SK-N-SH treated with all-trans-retinoic acid at 6 μM for 48 hours (cell line): Measurements from ENCODE around the gene RBP7.
"Not testable (repeated sequence)": the region's sequence is repeated elsewhere in the genome, so short reads cannot be mapped to it uniquely, and the experiment has no call there.

Experiments used
- ATAC-seq: fragments of 200-7000 bp; cut with Tn5 transposase; 3 replicates; pipeline ENCODE4 v1.9.1; 2020; ENCODE audit warnings: mild to moderate bottlenecking, moderate library complexity
- BACH2 ChIP-seq: fragments of 250-450 bp; sonication (Bioruptor Pico); IDR thresholded peaks from 2 replicates; pipeline ENCODE4 v1.9.0; 2021; ENCODE audit warnings: mild to moderate bottlenecking, borderline replicate concordance
- CSDC2 ChIP-seq: fragments of 250-450 bp; sonication (Bioruptor Pico); IDR thresholded peaks from 2 replicates; pipeline ENCODE4 v1.5.0; 2020; ENCODE audit warnings: mild to moderate bottlenecking, moderate library complexity
- ESRRG ChIP-seq: fragments of 250-450 bp; sonication (Bioruptor Pico); IDR thresholded peaks from 2 replicates; pipeline ENCODE4 v1.6.1; 2021; ENCODE audit warnings: mild to moderate bottlenecking
- GLIS3 ChIP-seq: fragments of 250-450 bp; sonication (Bioruptor Pico); IDR thresholded peaks from 2 replicates; pipeline ENCODE4 v1.5.0; 2020; ENCODE audit warnings: mild to moderate bottlenecking, moderate library complexity
- ISL1 ChIP-seq: fragments of 250-450 bp; sonication (Bioruptor Pico); IDR thresholded peaks from 2 replicates; pipeline ENCODE4 v2.1.2; 2022; ENCODE audit warnings: mild to moderate bottlenecking, moderate library complexity
- OSR1 ChIP-seq: fragments of 250-450 bp; sonication (Bioruptor Pico); IDR thresholded peaks from 2 replicates; pipeline ENCODE4 v1.8.0; 2022; ENCODE audit warnings: moderate library complexity, mild to moderate bottlenecking, inconsistent platforms
- PPARA ChIP-seq: fragments of 250-450 bp; sonication (Bioruptor Pico); IDR thresholded peaks from 2 replicates; pipeline ENCODE4 v1.5.0; 2020; ENCODE audit warnings: mild to moderate bottlenecking, borderline replicate concordance
- RARB ChIP-seq: fragments of 250-450 bp; sonication (Bioruptor Pico); IDR thresholded peaks from 2 replicates; pipeline ENCODE4 v1.8.0; 2021; ENCODE audit warnings: mild to moderate bottlenecking, moderate library complexity
- SNAI2 ChIP-seq: fragments of 250-450 bp; sonication (Bioruptor Pico); IDR thresholded peaks from 2 replicates; pipeline ENCODE4 v1.5.0; 2020; ENCODE audit warnings: mild to moderate bottlenecking, moderate library complexity
- TCF4 ChIP-seq: fragments of 250-450 bp; sonication (Bioruptor Pico); IDR thresholded peaks from 2 replicates; pipeline ENCODE4 v1.8.0; 2021; ENCODE audit warnings: mild to moderate bottlenecking, moderate library complexity, borderline replicate concordance
- TOX ChIP-seq: fragments of 250-450 bp; sonication (Bioruptor Pico); IDR thresholded peaks from 2 replicates; pipeline ENCODE4 v1.8.0; 2021; ENCODE audit warnings: mild to moderate bottlenecking, moderate library complexity, borderline replicate concordance
- ZC3H10 ChIP-seq: fragments of 250-450 bp; sonication (Bioruptor Pico); IDR thresholded peaks from 2 replicates; pipeline ENCODE4 v1.5.1; 2021; ENCODE audit warnings: mild to moderate bottlenecking, moderate library complexity
- ZFP30 ChIP-seq: fragments of 450-650 bp; formaldehyde crosslinking; IDR thresholded peaks from 2 replicates; pipeline ENCODE4 v1.5.0; 2022; ENCODE audit warnings: mild to moderate bottlenecking, moderate library complexity
- ZNF565 ChIP-seq: fragments of 450-650 bp; formaldehyde crosslinking; conservative IDR thresholded peaks from 2 replicates; pipeline ENCODE4 v1.5.0; 2020; ENCODE audit warnings: low read depth, mild to moderate bottlenecking, moderate library complexity
- ZNF70 ChIP-seq: fragments of 450-650 bp; formaldehyde crosslinking; IDR thresholded peaks from 2 replicates; pipeline ENCODE4 v1.5.0; 2020; ENCODE audit warnings: mild to moderate bottlenecking, moderate library complexity
- ZNF8 ChIP-seq: fragments of 450-650 bp; formaldehyde crosslinking; IDR thresholded peaks from 2 replicates; pipeline ENCODE4 v1.5.0; 2020; ENCODE audit warnings: mild to moderate bottlenecking, moderate library complexity
- TF ChIP-seq, protein P1 (sequence below): fragments of 250-450 bp; sonication (Bioruptor Pico); IDR thresholded peaks from 2 replicates; pipeline ENCODE4 v1.8.0; 2020; ENCODE audit warnings: mild to moderate bottlenecking, moderate library complexity, borderline replicate concordance
- TF ChIP-seq, protein P2 (sequence below): fragments of 250-450 bp; sonication (Bioruptor Pico); IDR thresholded peaks from 2 replicates; pipeline ENCODE4 v1.5.1; 2020; ENCODE audit warnings: low read depth, mild to moderate bottlenecking, moderate library complexity
- TF ChIP-seq, protein P3 (sequence below): fragments of 250-450 bp; sonication (Bioruptor Pico); IDR thresholded peaks from 2 replicates; pipeline ENCODE4 v1.5.1; 2021; ENCODE audit warnings: mild to moderate bottlenecking, moderate library complexity
- TF ChIP-seq, protein P4 (sequence below): fragments of 250-450 bp; sonication (Bioruptor Pico); IDR thresholded peaks from 2 replicates; pipeline ENCODE4 v1.8.0; 2021; ENCODE audit warnings: low read depth, mild to moderate bottlenecking, moderate library complexity, borderline replicate concordance
- TF ChIP-seq, protein P5 (sequence below): fragments of 250-450 bp; sonication (Bioruptor Pico); IDR thresholded peaks from 2 replicates; pipeline ENCODE4 v1.5.0; 2020; ENCODE audit warnings: mild to moderate bottlenecking, moderate library complexity

RBP7 gene

DNA sequence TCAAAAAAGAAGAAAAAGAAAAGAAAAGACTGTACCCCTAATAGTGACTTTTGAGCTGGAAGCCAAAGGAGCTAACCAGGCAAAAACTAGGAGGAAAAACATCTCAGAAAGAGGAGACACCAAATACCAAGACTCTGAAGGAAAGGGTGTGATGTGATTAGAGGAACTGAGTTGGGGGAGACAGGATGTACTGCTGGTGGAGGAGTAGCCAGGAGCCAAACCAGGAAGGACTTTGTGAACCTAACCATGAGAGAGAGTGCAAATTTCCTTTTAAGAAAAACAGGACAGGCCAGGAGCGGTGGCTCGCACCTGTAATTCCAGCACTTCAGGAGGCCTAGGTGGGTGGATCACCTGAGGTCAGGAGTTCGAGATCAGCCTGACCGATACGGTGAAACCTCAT lies 4.1 kb upstream of the RBP7 start (continued):
- TF ChIP-seq, protein P1, sequence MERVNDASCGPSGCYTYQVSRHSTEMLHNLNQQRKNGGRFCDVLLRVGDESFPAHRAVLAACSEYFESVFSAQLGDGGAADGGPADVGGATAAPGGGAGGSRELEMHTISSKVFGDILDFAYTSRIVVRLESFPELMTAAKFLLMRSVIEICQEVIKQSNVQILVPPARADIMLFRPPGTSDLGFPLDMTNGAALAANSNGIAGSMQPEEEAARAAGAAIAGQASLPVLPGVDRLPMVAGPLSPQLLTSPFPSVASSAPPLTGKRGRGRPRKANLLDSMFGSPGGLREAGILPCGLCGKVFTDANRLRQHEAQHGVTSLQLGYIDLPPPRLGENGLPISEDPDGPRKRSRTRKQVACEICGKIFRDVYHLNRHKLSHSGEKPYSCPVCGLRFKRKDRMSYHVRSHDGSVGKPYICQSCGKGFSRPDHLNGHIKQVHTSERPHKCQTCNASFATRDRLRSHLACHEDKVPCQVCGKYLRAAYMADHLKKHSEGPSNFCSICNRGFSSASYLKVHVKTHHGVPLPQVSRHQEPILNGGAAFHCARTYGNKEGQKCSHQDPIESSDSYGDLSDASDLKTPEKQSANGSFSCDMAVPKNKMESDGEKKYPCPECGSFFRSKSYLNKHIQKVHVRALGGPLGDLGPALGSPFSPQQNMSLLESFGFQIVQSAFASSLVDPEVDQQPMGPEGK (CRISPR knock-in tag) = no peak
- no peak for TF ChIP-seq RARB (CRISPR knock-in tag)
- TF ChIP-seq CSDC2 (CRISPR knock-in tag) = no peak

DNA sequence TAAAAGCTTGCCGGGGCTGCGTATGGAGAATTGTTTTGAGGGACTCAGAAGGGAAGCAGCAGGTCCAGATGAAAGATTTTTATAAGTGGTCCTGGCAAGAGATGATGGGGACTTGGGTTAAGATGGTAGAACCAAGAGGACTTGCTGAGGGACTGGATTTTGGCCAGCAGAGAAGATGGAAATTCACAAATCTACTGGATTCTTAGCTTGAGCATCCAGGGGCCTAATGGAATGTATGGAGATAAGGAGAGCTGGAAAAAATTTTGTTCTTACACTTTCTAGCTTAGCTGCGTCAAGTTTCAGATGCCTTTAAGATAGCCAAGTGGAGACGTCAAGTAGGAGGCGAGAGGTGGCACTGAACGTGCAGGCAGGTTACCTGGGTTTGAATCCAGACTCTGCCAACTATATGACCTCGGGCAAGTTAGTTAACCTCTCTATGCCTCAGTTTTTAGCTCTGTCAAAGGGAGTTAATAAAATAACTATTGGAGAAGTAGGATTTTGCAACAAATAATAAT lies 3.4 kb upstream of the RBP7 start:
- TF ChIP-seq PPARA (CRISPR knock-in tag) (no peak), TOX (no peak), ZC3H10 (no peak), ISL1 (CRISPR knock-in tag) (no peak), ESRRG (CRISPR knock-in tag) (no peak), ZNF8 (CRISPR knock-in tag) (no peak), OSR1 (CRISPR knock-in tag) (no peak), RARB (CRISPR knock-in tag) (no peak), ZFP30 (CRISPR knock-in tag) (no peak), GLIS3 (no peak), BACH2 (CRISPR knock-in tag) (no peak), TCF4 (CRISPR knock-in tag) (no peak), ZNF565 (CRISPR knock-in tag) (no peak)
- TF ChIP-seq, protein P2, sequence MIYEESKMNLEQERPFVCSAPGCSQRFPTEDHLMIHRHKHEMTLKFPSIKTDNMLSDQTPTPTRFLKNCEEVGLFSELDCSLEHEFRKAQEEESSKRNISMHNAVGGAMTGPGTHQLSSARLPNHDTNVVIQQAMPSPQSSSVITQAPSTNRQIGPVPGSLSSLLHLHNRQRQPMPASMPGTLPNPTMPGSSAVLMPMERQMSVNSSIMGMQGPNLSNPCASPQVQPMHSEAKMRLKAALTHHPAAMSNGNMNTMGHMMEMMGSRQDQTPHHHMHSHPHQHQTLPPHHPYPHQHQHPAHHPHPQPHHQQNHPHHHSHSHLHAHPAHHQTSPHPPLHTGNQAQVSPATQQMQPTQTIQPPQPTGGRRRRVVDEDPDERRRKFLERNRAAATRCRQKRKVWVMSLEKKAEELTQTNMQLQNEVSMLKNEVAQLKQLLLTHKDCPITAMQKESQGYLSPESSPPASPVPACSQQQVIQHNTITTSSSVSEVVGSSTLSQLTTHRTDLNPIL = no peak
- TF ChIP-seq, protein P1 (CRISPR knock-in tag) = no peak
- TF ChIP-seq, protein P3, sequence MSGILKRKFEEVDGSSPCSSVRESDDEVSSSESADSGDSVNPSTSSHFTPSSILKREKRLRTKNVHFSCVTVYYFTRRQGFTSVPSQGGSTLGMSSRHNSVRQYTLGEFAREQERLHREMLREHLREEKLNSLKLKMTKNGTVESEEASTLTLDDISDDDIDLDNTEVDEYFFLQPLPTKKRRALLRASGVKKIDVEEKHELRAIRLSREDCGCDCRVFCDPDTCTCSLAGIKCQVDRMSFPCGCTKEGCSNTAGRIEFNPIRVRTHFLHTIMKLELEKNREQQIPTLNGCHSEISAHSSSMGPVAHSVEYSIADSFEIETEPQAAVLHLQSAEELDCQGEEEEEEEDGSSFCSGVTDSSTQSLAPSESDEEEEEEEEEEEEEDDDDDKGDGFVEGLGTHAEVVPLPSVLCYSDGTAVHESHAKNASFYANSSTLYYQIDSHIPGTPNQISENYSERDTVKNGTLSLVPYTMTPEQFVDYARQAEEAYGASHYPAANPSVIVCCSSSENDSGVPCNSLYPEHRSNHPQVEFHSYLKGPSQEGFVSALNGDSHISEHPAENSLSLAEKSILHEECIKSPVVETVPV (CRISPR knock-in tag) = no peak
- TF ChIP-seq, protein P4, sequence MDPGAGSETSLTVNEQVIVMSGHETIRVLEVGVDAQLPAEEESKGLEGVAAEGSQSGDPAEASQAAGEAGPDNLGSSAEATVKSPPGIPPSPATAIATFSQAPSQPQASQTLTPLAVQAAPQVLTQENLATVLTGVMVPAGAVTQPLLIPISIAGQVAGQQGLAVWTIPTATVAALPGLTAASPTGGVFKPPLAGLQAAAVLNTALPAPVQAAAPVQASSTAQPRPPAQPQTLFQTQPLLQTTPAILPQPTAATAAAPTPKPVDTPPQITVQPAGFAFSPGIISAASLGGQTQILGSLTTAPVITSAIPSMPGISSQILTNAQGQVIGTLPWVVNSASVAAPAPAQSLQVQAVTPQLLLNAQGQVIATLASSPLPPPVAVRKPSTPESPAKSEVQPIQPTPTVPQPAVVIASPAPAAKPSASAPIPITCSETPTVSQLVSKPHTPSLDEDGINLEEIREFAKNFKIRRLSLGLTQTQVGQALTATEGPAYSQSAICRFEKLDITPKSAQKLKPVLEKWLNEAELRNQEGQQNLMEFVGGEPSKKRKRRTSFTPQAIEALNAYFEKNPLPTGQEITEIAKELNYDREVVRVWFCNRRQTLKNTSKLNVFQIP (CRISPR knock-in tag) = no peak
- TF ChIP-seq, all 23 proteins: peak for 0
- no peak for ATAC-seq

DNA sequence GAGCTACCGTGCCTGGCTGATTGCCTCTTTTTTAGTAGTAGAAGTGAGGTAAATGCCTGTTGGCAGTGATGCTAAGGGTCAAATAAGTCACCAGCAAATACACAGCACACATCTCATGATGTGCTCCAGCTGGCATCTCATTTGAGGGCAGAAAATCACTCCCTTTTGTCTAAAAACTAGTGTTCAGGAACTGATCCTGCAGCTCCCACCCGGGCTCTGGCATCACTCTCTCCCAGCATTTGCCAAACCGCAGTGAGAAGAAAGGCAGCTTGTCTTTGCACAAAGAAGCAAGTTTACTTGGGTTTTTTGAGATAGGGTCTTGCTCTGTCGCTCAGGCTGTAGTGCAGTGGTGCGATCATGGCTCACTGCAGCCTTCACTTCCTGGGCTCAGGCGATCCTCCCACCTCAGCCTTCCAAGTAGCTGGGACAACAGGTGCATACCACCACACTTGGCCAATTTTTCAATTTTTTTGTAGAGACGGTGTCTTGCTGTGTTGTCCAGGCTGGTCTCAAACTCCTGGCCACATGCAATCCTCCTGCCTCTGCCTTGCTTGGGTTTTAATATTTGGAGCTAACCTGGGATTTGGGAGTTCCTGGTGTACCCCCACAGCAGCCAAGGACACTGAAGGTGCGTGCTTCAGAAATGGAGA lies 4.1 kb downstream of the RBP7 start:
- no peak for ATAC-seq
- TF ChIP-seq ESRRG (CRISPR knock-in tag) = no peak
- no peak for TF ChIP-seq ZNF565 (CRISPR knock-in tag)
- TF ChIP-seq ZNF70 (CRISPR knock-in tag) = no peak
- no peak for TF ChIP-seq CSDC2 (CRISPR knock-in tag)
- no peak for TF ChIP-seq RARB (CRISPR knock-in tag)
- TF ChIP-seq OSR1 (CRISPR knock-in tag) = no peak
- TF ChIP-seq, protein P5, sequence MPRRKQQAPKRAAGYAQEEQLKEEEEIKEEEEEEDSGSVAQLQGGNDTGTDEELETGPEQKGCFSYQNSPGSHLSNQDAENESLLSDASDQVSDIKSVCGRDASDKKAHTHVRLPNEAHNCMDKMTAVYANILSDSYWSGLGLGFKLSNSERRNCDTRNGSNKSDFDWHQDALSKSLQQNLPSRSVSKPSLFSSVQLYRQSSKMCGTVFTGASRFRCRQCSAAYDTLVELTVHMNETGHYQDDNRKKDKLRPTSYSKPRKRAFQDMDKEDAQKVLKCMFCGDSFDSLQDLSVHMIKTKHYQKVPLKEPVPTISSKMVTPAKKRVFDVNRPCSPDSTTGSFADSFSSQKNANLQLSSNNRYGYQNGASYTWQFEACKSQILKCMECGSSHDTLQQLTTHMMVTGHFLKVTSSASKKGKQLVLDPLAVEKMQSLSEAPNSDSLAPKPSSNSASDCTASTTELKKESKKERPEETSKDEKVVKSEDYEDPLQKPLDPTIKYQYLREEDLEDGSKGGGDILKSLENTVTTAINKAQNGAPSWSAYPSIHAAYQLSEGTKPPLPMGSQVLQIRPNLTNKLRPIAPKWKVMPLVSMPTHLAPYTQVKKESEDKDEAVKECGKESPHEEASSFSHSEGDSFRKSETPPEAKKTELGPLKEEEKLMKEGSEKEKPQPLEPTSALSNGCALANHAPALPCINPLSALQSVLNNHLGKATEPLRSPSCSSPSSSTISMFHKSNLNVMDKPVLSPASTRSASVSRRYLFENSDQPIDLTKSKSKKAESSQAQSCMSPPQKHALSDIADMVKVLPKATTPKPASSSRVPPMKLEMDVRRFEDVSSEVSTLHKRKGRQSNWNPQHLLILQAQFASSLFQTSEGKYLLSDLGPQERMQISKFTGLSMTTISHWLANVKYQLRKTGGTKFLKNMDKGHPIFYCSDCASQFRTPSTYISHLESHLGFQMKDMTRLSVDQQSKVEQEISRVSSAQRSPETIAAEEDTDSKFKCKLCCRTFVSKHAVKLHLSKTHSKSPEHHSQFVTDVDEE (CRISPR knock-in tag) = no peak
- TF ChIP-seq, protein P1 (CRISPR knock-in tag) = no peak
- no peak for TF ChIP-seq SNAI2 (CRISPR knock-in tag)
- no peak for TF ChIP-seq BACH2 (CRISPR knock-in tag)
- TF ChIP-seq GLIS3 = no peak
- TF ChIP-seq, protein P4 (CRISPR knock-in tag) = no peak

DNA sequence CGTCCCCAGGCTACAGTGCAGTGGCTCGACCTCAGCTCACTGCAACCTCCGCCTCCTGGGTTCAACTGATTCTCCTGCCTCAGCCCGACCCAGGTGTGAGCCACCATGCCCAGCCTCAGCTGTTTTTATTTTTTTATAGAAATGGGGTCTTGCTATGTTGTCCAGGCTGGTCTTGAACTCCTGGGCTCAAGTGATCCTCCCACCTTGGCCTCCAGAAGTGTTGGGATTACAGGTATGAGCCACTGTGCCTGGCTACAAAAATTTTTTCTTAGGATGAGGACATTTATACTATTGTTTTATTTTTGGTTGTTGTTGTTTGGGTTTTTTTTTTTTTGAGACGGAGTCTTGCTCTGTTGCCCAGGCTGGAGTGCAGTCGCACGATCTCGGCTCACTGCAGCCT lies 8.2 kb downstream of the RBP7 start:
- ATAC-seq = not testable (repeated sequence)
